HCT116 (cell line): ENCODE measurements around the gene WSCD1.

Experiments
- ELF1 ChIP-seq: IDR thresholded peaks from 2 replicates; pipeline ENCODE4 v1.6.1; 2012; ENCODE audit warnings: low read depth, borderline replicate concordance
- EZH2phosphoT487 ChIP-seq: fragments of 200-600 bp; IDR thresholded peaks from 2 replicates; pipeline ENCODE4 v1.6.1; 2018; ENCODE audit warnings: antibody characterized with exemption, borderline replicate concordance
- POLR2A ChIP-seq: IDR thresholded peaks from 2 replicates; pipeline ENCODE4 v1.7.0; 2011; ENCODE audit warnings: borderline replicate concordance; ENCODE audit not compliant: insufficient read depth, insufficient read length; ENCODE audit errors: extremely low read depth

- TF ChIP-seq POLR2A (no peak), EZH2phosphoT487 (no peak), ELF1 (no peak)
These were observed 22.2 kb upstream of the WSCD1 start for GRCh38 chr17:6047966-6048365.
